HG02798 (cell line): ENCODE measurements around the gene PRUNE1.

Experiments
- ATAC-seq: cut with Tn5 transposase; IDR thresholded peaks from one replicate; pipeline ENCODE4 v1.9.1; 2021; ENCODE audit warnings: mild to moderate bottlenecking; ENCODE audit not compliant: unreplicated experiment, poor library complexity

PRUNE1 gene

DNA sequence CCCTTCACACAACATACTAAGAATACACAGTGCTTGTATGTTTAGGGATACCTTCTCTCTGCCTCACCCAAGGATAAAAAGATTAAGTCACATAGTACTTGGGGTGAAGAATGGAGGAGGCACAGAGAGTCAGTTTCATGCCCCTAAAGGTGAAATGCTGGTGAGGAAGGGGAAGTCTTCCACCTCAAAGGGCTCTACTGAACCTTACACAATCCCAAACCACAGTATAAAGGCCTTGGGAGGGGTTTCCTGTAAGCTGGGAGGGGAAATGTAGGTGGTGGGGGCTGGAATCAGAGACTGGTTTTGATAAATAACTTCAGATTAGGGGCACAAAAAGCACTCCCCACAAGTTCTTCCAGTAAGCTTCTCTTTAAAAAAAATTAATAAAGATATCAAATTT lies 5.1 kb upstream of the PRUNE1 start:
- ATAC-seq = no peak

DNA sequence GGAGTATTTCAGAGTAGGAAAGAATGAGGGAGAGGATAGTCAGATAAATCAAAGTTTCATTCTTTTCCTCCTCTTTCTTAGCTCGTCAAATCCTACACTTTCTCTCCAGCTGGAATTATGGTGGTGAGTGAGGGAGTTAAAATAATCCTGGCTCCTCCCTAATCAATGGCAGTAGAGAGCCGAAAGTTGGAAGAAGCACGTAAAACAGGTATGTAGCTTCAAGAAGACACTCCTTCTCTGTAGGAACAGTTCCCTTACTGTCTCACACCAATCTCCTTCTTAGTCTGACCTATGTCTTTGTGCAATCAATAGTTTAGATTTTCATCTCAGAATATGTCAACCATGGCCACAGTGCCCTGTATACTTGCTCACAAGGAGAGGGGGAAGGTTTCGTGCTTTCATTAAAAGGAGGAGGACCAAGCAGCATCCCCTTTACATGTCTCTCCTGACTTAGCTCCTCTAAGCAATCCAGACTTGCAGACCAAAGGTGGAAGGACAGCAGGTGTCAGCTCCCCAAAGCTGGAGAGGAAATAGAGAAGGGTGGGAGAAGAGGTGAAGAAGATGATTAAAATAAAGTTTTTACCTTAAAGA lies 2.4 kb upstream of the PRUNE1 start:
- no peak for ATAC-seq

DNA sequence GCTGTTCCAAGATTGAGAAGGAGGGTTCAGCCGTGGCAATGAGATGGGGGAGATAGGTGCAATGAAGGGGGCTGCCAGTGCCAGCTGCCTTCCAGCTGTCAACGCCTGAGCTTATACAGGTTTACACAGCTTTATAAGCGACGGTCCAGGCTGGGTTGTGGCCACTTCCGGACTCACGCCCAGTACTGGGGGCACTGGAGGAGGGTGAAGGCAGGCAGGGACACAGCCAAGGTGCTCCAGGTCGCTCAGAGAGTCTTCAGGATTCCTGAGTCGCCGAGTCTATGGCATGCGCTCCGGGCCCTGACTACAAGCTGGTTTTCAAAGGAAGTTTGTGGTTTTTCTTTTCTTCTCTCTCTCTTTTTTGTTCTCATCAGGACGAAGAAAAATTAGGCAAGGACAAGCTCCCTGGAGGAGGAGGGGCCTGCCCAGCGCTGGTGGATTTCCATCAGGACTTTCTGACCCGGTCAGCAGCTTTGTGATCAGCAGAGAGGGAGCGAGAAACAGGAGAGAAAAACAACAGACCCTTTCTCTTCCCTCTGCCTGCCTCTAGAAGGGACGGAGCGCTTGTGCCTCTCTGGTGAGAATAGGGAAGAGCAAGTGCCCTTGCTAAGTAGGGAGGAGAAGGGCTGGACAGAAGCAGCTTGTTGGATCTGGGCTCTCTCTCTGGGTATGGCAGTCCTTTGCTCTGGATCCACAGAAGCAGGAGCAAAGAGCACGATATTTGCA lies 1.8 kb upstream of the PRUNE1 start, which contains the start of gene MINDY1:
Gene MINDY1, minus strand, starts transcription at position 576 of the 726 bp plus-strand sequence. CDS start 4,285 bp downstream, outside the sequence.
- no peak for ATAC-seq

DNA sequence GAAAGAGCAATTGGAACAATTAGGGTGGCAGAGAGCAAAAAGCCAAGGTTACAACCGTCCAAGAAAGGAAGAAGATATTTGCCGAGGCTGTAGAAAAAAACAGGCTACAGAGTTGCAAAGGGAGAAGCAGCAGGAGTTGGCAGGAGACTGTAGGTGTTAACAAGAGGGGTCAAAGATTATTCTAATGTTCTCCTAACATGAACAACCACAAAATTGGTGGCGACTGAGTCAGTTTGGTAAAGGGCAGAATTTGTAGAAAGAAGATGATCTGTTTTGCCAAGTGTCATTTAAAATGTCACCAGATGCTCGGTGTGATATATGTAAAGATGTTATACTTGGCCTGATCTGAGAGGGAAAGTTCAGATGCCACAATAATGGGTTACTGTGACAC lies 401 bp upstream of the PRUNE1 start:
- ATAC-seq = no peak

DNA sequence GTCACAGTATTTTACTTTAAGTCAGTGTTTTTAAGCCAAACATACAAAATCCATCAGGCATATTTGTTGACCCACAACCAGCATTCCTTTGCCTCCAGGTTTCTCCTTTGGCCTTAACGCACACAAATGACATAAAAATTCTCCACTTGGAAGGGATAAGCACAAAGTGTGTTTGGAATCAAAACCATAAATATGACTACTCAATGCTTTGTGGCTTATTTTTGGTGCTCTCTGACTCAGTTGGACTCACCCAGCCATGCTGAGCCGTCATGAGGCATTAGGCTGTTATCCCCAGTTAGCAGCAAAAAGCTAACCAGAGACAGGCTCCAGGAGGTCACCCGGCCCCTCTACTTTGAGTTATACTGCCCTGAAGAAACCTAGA lies 948 bp downstream of the PRUNE1 start:
- no peak for ATAC-seq

DNA sequence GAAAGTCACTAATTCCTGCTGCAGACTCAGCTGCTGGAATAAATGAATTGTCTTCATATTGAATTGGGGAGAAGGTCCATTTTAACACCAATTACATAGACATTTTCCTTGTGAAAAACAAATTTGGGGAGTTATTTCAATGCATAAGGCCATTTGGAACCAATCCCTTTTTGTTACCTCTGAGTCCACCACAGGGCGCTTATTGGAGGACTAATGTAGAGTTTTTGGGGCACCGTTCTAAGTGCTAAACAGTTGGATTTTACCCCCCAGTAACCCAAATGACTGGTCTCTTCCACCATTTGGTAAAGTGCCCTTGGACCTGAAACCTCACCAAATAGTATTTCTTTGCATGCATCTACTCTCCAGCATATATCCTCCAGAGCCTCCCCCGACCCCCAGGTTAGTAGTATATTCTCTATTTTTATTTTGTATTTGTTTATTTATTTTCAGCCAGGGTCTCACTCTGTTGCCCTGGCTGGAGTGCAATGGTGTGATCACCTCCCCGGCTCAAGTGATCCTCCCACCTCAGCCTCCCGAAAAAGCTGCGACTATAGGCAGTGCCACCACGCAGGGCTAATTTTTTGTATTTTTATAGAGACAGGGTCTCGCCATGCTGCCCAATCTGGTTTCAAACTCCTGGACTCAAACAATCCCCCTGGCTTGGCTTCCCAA lies 1.6 kb downstream of the PRUNE1 start:
- ATAC-seq = no peak

DNA sequence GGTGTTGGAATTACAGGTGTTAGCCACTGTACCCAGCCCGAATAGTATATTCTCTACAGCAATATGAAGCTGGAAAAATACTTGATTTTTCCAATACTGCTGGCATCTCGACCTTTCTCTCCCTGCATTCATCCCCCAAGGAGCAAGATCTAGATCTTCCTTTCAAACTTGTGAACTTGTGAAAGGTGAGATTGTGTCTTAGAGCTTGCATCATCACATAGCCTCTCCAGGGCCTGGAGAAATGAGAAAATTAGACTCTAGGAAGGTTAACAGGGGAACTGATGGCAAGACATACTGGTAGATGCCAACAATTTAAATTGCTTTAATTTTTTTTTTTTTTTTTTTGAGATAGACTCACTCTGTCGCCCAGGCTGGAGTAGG lies 2.1 kb downstream of the PRUNE1 start:
- ATAC-seq = no peak

DNA sequence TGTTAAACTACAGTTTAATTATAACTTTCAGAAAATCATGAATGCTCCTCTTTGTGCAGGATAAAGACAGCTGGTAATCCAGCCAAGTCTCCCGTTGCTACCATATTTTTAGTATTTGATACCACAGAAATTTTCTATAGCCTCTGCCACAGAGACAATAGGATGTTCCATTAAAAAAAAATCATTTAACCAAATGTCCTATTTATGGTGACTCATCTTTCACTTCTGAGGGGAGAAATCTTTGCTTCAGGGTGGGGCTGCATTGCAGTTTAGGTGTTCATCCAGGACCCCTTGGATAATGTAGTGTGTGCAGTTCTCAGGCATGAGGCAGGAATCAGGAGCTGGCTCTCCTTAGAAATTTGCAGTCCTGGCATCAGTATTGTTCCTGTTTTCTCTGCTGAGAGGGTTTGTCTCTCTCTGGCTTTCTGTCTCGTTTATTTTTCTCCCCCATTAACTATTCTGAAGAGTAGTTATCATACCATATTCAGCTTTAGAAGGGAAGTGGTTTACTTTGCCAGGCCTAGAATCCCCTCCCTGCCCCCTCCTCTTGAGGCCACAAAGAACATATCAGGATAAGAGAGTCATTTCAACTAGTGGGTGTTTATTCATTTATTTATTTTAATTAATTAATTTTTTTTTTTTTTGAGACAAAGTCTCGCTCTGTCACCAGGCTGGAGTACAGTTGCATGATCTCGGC lies 3.1 kb downstream of the PRUNE1 start:
- ATAC-seq = no peak

DNA sequence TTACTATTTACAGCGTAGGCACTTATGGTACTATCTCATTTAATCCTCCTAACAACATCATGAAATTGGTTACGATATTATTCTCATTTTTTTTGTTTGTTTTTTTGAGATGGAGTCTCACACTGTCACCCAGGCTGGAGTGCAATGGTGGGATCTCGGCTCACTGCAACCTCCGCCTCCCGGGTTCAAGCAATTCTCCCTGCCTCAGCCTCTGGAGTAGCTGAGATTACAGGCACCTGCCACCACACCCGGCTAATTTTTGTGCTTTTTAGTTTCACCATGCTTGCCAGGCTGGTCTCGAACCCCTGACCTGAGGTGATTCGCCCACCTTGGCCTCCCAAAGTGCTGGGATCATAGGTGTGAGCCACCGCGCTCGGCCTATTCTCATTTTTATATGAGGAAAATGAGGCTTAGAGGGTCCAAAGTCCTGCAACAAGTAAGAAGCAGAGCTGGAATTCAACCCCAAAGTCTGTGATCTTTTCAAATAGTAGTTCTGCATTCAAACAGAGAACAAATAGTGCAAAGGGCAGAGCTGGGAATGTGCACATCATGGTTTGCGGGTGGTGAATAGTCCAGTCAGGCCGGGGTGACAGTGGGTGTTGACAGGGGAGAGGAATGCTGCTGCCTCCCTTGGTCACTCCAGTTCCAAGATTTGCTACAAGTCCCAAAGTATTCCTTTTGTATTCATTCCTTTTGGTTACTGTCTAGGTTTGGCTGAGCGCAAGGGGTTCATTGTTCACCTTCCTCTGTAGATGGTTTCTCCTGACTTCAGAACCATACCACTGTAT lies 4.6 kb downstream of the PRUNE1 start:
- no peak for ATAC-seq

DNA sequence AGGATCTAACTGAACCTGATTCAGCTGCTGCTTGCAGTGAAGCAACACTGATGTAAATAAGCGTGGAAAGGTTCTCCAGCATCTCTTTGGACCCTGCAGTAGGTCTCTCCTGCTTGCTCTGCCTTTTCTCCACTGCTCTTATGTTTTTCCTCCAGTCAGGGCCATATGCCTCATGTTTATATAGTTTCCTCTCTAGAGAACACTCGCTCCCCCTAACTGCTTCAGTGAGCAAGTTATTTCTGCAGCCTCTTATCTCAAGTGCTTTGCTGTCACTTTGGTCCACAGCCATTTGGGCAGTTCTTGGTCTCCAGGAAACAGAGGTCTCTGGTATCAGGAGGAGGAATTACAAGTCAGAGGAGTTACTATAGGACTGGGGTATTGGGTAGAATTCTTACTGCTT lies 5.3 kb downstream of the PRUNE1 start:
- no peak for ATAC-seq

DNA sequence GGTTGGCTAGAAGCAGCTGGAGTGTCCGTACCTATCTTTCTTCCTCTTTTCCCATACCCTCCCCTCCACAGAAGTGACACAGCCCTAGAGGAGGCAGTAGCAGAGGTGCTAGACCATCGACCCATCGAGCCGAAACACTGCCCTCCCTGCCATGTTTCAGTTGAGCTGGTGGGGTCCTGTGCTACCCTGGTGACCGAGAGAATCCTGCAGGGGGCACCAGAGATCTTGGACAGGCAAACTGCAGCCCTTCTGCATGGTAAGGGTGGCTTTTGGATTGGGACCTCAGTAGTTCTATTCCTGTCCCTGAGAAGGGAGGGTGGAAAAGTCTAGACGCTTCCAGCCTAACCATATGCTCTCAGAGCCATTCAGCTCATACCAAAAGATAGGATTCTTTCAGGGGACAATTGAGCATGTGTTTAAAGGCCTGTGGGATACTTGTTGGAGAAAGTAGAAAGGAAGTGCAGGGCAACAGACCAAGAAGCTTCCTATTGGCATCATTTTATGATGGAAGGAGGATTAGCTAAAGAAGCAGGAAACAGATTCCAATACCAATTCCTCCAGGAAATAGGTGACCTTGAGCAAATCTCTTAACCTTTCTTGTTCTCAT lies 16.4 kb downstream of the PRUNE1 start:
- peak; percentile 57 for ATAC-seq

DNA sequence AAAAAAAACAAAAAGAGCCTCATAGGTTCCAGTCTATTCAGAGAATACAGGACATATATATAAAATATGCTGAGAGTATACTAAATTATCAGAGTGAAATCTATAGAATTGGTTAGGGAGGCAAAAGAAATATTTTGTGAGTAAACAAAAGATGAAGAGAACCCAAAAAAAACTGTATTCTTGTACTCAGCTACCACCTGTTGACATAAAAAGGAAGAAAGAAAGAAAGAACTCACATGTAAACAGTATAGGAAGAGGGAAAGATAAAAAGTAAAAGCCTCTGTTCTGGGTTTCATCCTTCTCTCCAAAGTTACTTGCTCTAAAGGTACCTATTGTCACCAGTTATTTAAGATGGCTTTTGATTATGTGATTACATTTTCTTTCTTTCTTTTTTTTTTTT lies 18.2 kb downstream of the PRUNE1 start:
- no peak for ATAC-seq

DNA sequence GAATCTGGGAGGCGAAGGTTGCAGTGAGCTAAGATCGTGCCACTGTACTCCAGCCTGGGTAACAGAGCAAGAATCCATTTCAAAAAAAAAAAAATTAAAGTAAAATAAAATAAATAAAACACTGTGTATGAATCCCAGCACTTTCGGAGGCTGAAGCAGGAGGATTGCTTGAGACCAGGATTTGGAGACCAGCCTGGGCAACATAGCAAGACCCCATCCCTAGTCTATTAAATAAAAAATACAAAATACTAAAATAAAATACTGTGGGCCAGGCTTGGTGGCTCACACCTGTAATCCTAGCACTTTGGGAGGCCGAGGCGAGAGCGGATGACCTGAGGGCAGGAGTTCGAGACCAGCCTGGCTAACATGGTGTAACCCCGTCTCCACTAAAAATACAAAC lies 23.9 kb downstream of the PRUNE1 start:
- ATAC-seq = no peak

DNA sequence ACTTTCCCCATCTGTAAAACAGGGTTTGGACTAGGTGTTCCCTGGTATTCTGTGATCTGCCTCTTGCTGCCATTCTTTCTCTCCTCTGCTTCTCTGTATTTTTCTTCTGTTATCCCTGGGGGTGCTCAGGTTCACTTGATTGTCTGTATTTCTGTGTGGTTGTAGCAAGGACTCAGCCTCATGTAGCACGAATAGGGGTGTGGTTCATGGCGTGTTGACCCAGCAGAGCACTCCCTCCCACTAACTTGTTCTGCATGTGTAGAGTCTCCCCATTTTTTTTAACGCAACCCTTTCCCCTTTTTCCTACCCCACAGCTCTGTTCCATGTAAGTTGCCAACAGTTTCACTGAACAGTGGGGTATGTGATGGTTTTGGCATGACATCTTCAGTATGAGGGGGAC lies 26.9 kb downstream of the PRUNE1 start:
- ATAC-seq = no peak

DNA sequence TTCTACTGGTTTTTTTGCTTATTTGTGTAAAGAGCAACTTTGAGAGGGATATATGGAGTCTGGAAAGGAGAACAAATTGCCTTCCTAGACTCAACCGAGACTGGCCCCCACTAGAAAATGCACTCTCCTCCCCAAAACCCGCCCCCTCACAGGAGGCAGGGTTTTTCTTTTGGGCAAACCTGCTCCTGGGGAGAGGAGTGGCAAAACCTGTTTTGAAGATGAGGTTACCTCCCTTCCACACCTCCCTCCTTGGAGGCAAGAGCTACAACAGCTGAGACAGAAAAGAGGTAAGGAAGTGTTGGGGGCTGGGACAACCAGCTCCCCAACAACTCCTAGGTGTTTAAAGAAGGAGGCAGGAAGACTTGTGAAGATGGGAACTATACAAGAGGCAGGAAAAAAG lies 28.1 kb downstream of the PRUNE1 start, which contains the start of gene BNIPL:
Gene BNIPL, plus strand, starts transcription at position 231 of the 400 bp plus-strand sequence. Its CDS starts 140 bp downstream, at position 371.
- no peak for ATAC-seq

DNA sequence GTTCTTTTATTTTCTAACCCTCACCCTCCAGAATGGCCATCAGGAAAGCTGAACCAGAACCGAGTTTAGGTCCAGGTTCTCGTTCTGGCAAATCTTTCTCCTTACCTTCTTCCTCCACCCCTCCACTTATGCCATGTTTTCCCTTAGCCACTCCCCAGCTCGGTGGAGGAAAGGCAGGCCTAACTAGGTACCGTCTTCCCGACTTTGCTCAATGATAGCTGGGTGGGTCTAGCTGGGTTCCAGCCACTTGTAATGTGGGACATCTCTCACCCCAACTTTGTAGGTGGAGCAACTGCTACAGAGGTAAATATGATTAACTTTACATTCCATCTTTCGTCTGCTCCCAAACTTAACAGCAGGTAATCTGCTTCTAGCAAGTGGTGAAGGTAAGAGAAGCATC lies 28.8 kb downstream of the PRUNE1 start:
- no peak for ATAC-seq

DNA sequence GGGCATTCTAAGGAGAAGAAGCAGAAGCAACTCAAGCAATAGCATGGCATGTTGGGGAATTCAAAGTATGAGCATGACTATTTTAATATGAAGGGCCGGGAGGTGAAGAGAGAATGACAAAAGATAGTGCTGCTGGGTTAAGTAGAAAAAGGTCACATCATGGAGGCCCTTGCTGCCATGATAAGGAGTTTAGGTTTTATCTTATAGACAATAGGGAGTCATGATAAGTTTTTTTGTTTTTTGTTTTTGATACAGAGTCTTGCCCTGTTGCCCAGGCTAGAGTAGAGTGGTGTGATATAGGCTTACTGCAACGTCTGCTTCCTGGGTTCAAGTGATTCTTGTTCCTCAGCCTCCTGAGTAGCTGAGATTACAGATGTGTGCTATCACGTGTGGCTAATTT lies 31.3 kb downstream of the PRUNE1 start:
- no peak for ATAC-seq

DNA sequence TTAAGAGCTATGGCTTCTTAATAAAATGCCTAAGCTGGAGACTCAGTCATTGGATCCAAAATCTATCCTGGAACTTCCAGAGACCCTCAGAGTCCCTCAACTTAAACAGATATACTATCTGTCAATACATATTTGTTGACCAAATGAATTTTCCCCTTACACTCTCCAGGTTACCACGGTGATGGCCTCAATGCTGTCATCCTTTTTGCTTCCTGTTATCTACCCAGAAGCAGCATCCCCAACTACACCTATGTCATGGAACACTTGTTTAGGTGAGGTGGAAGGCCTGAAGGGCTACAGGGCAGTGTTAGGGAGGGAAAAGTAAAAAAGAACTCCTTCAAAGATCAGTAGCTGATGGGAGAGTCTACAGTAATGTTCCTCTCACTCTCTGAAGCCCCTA lies 34.9 kb downstream of the PRUNE1 start:
- ATAC-seq = no peak

DNA sequence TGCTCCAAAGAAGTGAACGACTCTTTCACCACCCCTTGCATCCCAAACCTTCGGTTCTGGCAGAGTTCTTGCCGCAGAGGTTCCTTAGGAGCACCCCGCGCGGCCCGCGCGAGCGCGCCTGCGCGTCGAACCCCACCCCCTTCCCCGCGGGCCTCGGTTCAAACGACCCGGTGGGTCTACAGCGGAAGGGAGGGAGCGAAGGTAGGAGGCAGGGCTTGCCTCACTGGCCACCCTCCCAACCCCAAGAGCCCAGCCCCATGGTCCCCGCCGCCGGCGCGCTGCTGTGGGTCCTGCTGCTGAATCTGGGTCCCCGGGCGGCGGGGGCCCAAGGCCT lies 39.3 kb downstream of the PRUNE1 start, which contains the start of gene C1orf56:
Gene C1orf56, plus strand, starts transcription at position 161 of the 334 bp plus-strand sequence. Its CDS starts 97 bp downstream, at position 258.
- peak; percentile 62 for ATAC-seq
